Uterus (tissue), 2 donors: Measurements from ENCODE around the gene TSHZ2.

Experiments used
- POLR2A ChIP-seq, 2 donors: fragments of 450-650 bp; IDR thresholded peaks; one replicate each; pipeline ENCODE4 v1.6.1; 2016; ENCODE audit warnings: antibody characterized with exemption in 2 of 2, mild to moderate bottlenecking in 1 of 2, moderate library complexity in 1 of 2
- TF ChIP-seq, protein P1 (sequence below), 4 experiments: fragments of 200-600 bp in 2 of 4; fragments of 450-650 bp in 2 of 4; sonication (generic) in 2 of 4; IDR thresholded peaks; one replicate each; pipeline ENCODE4 v1.5.1; 2016 to 2019; ENCODE audit warnings: antibody characterized with exemption in 4 of 4, mild to moderate bottlenecking in 2 of 4, moderate library complexity in 1 of 4

DNA sequence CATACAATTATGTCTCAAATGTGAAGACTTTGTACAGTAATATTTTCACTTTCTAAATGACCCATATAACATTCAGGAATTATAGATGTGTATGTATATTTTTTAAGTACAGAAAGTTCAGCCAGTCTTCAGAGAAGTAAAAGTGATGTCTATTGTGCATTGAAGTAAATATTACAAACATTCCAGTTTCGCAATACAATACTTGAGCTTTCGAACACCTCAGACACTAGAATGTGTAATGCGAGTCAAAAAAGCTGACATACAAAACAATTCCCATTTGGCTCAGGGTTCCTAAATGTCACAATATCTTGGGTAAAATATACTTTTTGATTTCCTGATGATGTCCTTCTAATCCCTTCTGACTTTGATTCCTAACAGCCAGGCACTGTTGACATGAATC lies 520.1 kb downstream of the TSHZ2 start:
- TF ChIP-seq, protein P1, sequence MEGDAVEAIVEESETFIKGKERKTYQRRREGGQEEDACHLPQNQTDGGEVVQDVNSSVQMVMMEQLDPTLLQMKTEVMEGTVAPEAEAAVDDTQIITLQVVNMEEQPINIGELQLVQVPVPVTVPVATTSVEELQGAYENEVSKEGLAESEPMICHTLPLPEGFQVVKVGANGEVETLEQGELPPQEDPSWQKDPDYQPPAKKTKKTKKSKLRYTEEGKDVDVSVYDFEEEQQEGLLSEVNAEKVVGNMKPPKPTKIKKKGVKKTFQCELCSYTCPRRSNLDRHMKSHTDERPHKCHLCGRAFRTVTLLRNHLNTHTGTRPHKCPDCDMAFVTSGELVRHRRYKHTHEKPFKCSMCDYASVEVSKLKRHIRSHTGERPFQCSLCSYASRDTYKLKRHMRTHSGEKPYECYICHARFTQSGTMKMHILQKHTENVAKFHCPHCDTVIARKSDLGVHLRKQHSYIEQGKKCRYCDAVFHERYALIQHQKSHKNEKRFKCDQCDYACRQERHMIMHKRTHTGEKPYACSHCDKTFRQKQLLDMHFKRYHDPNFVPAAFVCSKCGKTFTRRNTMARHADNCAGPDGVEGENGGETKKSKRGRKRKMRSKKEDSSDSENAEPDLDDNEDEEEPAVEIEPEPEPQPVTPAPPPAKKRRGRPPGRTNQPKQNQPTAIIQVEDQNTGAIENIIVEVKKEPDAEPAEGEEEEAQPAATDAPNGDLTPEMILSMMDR (IDR thresholded peaks at IDR 0.05): no peak
- no peak for TF ChIP-seq POLR2A (IDR thresholded peaks at IDR 0.05)
